SK-N-SH (cell line): ENCODE data around the gene GMPR2. TPM values are rescaled to one million over a fixed set of nuclear protein-coding genes. Genes with fewer than 3 reads are reported as not detected.

ENCODE experiments used
- CTCF ChIA-PET: fragments of 300-600, 350-600 bp; formaldehyde crosslinking; extraction: SDS; loops from one replicate; lab custom pipeline; 2021; lab: Yijun Ruan, JAX
- POLR2A ChIA-PET: fragments of 350-600 bp; sonication (Branson Sonifier 250); formaldehyde crosslinking; extraction: SDS; loops from one replicate; lab custom pipeline; 2020; ENCODE audit warnings: antibody characterized with exemption, inconsistent platforms; lab: Yijun Ruan, JAX
- DNase-seq: peaks from one replicate; pipeline ENCODE4 v3.0.0; 2012
- H2AFZ ChIP-seq: fragments of 200-600 bp; sonication (generic); 2 replicates; pipeline ENCODE4 v1.8.1; 2016; ENCODE audit warnings: antibody characterized with exemption, mild to moderate bottlenecking, low read depth
- H3F3A ChIP-seq: fragments of 200-600 bp; sonication (generic); replicated peaks from 2 replicates; pipeline ENCODE3; 2016; ENCODE audit warnings: antibody characterized with exemption, mild to moderate bottlenecking; ENCODE audit not compliant: insufficient read depth
- H3K27ac ChIP-seq, 2 experiments: fragments of 200-500 bp in 1 of 2; fragments of 200-600 bp in 1 of 2; sonication (Bioruptor generic) in 1 of 2; sonication (generic), shearing (Covaris generic) in 1 of 2; 2 replicates each; pipeline versions ENCODE4 v1.5.1 to v1.6.1; 2014 to 2016; ENCODE audit warnings: low read depth in 2 of 2, inconsistent platforms in 1 of 2, low read length in 1 of 2, mild to moderate bottlenecking in 1 of 2, mixed read lengths in 1 of 2
- H3K27me3 ChIP-seq: fragments of 200-600 bp; sonication (generic), shearing (Covaris generic); 2 replicates; pipeline ENCODE4 v1.6.1; 2016; ENCODE audit warnings: mixed run types; ENCODE audit not compliant: insufficient read depth
- H3K36me3 ChIP-seq, 2 experiments: fragments of 200-500 bp in 1 of 2; fragments of 200-600 bp in 1 of 2; sonication (Bioruptor generic) in 1 of 2; sonication (generic) in 1 of 2; replicated peaks in 1 of 2; 2 replicates each; pipeline versions ENCODE3 to v1.5.1; 2014 to 2016; ENCODE audit warnings: low read length in 1 of 2, mild to moderate bottlenecking in 1 of 2; ENCODE audit not compliant: insufficient read depth in 2 of 2, control insufficient read depth in 1 of 2
- H3K4me1 ChIP-seq, 2 experiments: fragments of 200-500 bp in 1 of 2; fragments of 200-600 bp in 1 of 2; sonication (Bioruptor generic) in 1 of 2; sonication (generic), shearing (Covaris generic) in 1 of 2; 2 replicates each; pipeline versions ENCODE4 v1.5.1 to v1.6.1; 2014 to 2016; ENCODE audit warnings: low read depth in 1 of 2, low read length in 1 of 2, mixed run types in 1 of 2; ENCODE audit not compliant: insufficient read depth in 2 of 2, control insufficient read depth in 1 of 2
- H3K4me2 ChIP-seq: fragments of 200-600 bp; sonication (generic), shearing (Covaris generic); 2 replicates; pipeline ENCODE4 v1.6.1; 2017; ENCODE audit warnings: mixed run types
- H3K4me3 ChIP-seq, 2 experiments: fragments of 200-500 bp in 1 of 2; fragments of 200-600 bp in 1 of 2; sonication (Bioruptor generic) in 1 of 2; sonication (generic), shearing (Covaris generic) in 1 of 2; 2 replicates each; pipeline versions ENCODE4 v1.5.1 to v1.8.1; 2014 to 2016; ENCODE audit warnings: low read depth in 2 of 2, inconsistent platforms in 1 of 2, low read length in 1 of 2, mild to moderate bottlenecking in 1 of 2, mixed read lengths in 1 of 2, moderate library complexity in 1 of 2
- H3K79me2 ChIP-seq: fragments of 200-600 bp; sonication (generic); 2 replicates; pipeline ENCODE4 v1.8.1; 2017; ENCODE audit warnings: mild to moderate bottlenecking; ENCODE audit not compliant: insufficient read depth
- H3K9ac ChIP-seq: fragments of 200-600 bp; sonication (generic); 2 replicates; pipeline ENCODE4 v1.6.1; 2017; ENCODE audit warnings: mixed run types
- H3K9me2 ChIP-seq: fragments of 200-600 bp; sonication (generic); 2 replicates; pipeline ENCODE4 v1.6.1; 2017; ENCODE audit warnings: mixed run types
- H3K9me3 ChIP-seq: fragments of 200-600 bp; sonication (generic); 2 replicates; pipeline ENCODE4 v1.6.1; 2017; ENCODE audit warnings: mixed run types, mild to moderate bottlenecking, moderate library complexity
- H4K20me1 ChIP-seq: fragments of 200-600 bp; sonication (generic); 2 replicates; pipeline ENCODE4 v1.6.1; 2017; ENCODE audit warnings: mild to moderate bottlenecking, mixed run types; ENCODE audit not compliant: insufficient read depth
- CHD2 ChIP-seq: fragments of 150-350 bp; IDR thresholded peaks from 2 replicates; pipeline ENCODE4 v1.6.1; 2018; ENCODE audit warnings: low read length; ENCODE audit not compliant: partially characterized antibody
- CTCF ChIP-seq: fragments of 200-600 bp; sonication (generic); IDR thresholded peaks from 2 replicates; pipeline ENCODE4 v1.6.1; 2017; ENCODE audit warnings: antibody characterized with exemption, mild to moderate bottlenecking, moderate library complexity
- GABPA ChIP-seq: IDR thresholded peaks from 2 replicates; pipeline ENCODE4 v1.4.0; 2012; ENCODE audit warnings: low read depth, mild to moderate bottlenecking
- GATA2 ChIP-seq: sonication (generic); formaldehyde crosslinking; IDR thresholded peaks from 2 replicates; pipeline ENCODE4 v1.5.0; 2020; ENCODE audit warnings: mild to moderate bottlenecking, missing genetic modification reagents
- IRF3 ChIP-seq: fragments of 150-350 bp; IDR thresholded peaks from 2 replicates; pipeline ENCODE4 v1.6.1; 2016; ENCODE audit warnings: mild to moderate bottlenecking, low read depth, low read length
- POLR2AphosphoS5 ChIP-seq: IDR thresholded peaks from 2 replicates; pipeline ENCODE4 v1.6.1; 2012; ENCODE audit warnings: low read depth, low read length
- RCOR1 ChIP-seq: fragments of 150-350 bp; IDR thresholded peaks from 2 replicates; pipeline ENCODE4 v1.6.1; 2017; ENCODE audit warnings: antibody characterized with exemption, low read length
- RFX5 ChIP-seq: IDR thresholded peaks from 2 replicates; pipeline ENCODE4 v1.6.1; 2012; ENCODE audit warnings: mild to moderate bottlenecking, improper control_type of control experiment, low read length
- RXRA ChIP-seq: IDR thresholded peaks from 2 replicates; pipeline ENCODE4 v1.4.0; 2012; ENCODE audit warnings: low read depth, mild to moderate bottlenecking, borderline replicate concordance
- SMC3 ChIP-seq: IDR thresholded peaks from 2 replicates; pipeline ENCODE4 v1.6.1; 2012; ENCODE audit warnings: low read depth, low read length, improper control_type of control experiment
- USF1 ChIP-seq: IDR thresholded peaks from 2 replicates; pipeline ENCODE4 v1.4.0; 2012; ENCODE audit warnings: low read depth, borderline replicate concordance
- WGBS: methylation state at CpG from one replicate; pipeline ENCODE4 v1.1.6; 2017; ENCODE audit warnings: low lambda C conversion rate; 5-methylcytosine and 5-hydroxymethylcytosine counted together
- polyA plus RNA-seq, 3 experiments: library from polyadenylated mRNA; depleted of rRNA; stranded (reverse); fragments of >200 nt; gene quantifications; 2 replicates each; pipeline ENCODE4 v1.2.3, GENCODE V29; 2012

GMPR2 gene
- polyA plus RNA-seq, 1 of the 3 experiments (the other 2 are of a cell fraction) = 97.0 TPM

- Histone ChIP-seq H3K27me3 (no peaks in the 10 kb centered on the region), H3K79me2 (no peaks in the 10 kb centered on the region), H3K9ac (no peak within 1 kb of the TSS), H3K9me3 (no peaks in the 10 kb centered on the region), H3K4me1 (peaks cover 0 to 3% of the 10 kb centered on the region in 2 experiments; a peak in 1 of 4 replicates), H3K4me2 (no peak within 1 kb of the TSS), H3K36me3 (peaks cover 0 to 17% of the 10 kb centered on the region in 2 experiments), H4K20me1 (no peaks in the 10 kb centered on the region), H2AFZ (no peak within 1 kb of the TSS), H3K27ac (no peak within 1 kb of the TSS), H3F3A (no peaks in the 10 kb centered on the region), H3K9me2 (no peaks in the 10 kb centered on the region), H3K4me3 (no peak within 1 kb of the TSS)
- ChIA-PET CTCF (interaction anchor here (0.6 to 3.7 kb wide), 5 partner anchors 17 to 75 kb away, joined by 3 to 20 read pairs (median 5); partner anchors contain the start of genes CIDEB and TINF2), POLR2A (no interaction called here)
- DNase-seq = no peak
- WGBS = 85% methylated on average over 3 of the region's 14 CpGs
- no peak for TF ChIP-seq RCOR1
These were observed 30.3 kb downstream of the GMPR2 start, which contains the start of gene TGM1 for GRCh38 chr14:24262821-24263733. TSS of gene TGM1 (minus strand) at chr14:24263177. CDS start at chr14:24262352, 825 bp downstream.

GRCh38 chr14:24263848-24264247, 31.1 kb downstream of the GMPR2 start:
- Histone ChIP-seq H3K79me2 (no peaks in the 10 kb centered on the region), H3K4me3 (no peak overlapping the region), H3K4me2 (no peak overlapping the region), H3K36me3 (peaks cover 0 to 25% of the 10 kb centered on the region in 2 experiments), H2AFZ (no peak overlapping the region), H3F3A (no peaks in the 10 kb centered on the region), H3K9me2 (no peaks in the 10 kb centered on the region), H3K4me1 (peaks cover 0 to 2% of the 10 kb centered on the region in 2 experiments; a peak in 1 of 4 replicates), H3K9ac (no peak overlapping the region), H3K27ac (no peak overlapping the region), H4K20me1 (no peaks in the 10 kb centered on the region), H3K9me3 (no peaks in the 10 kb centered on the region), H3K27me3 (no peaks in the 10 kb centered on the region)
- DNase-seq = no peak
- 66% methylated on average over 6 of the region's 6 CpGs for WGBS
- ChIA-PET POLR2A (no interaction called here), CTCF (interaction anchor here (0.6 to 3.7 kb wide), 4 partner anchors 16 to 74 kb away, joined by 3 to 20 read pairs (median 6); partner anchors contain the start of gene TINF2)
- TF ChIP-seq IRF3 = no peak
- TF ChIP-seq RCOR1 = no peak
- TF ChIP-seq RXRA = no peak
- no peak for TF ChIP-seq USF1
- no peak for TF ChIP-seq GATA2
- no peak for TF ChIP-seq CTCF
- no peak for TF ChIP-seq POLR2AphosphoS5
- TF ChIP-seq RFX5 = no peak
- TF ChIP-seq SMC3 = no peak
- TF ChIP-seq CHD2 = no peak
- TF ChIP-seq GABPA = no peak
